HS-5 (cell line): ENCODE data around the gene GLRA3.

ENCODE experiments used
- DNase-seq: peaks from one replicate; pipeline ENCODE4 v3.0.0-alpha.2; 2012; ENCODE audit warnings: low read depth

GLRA3 gene

DNA sequence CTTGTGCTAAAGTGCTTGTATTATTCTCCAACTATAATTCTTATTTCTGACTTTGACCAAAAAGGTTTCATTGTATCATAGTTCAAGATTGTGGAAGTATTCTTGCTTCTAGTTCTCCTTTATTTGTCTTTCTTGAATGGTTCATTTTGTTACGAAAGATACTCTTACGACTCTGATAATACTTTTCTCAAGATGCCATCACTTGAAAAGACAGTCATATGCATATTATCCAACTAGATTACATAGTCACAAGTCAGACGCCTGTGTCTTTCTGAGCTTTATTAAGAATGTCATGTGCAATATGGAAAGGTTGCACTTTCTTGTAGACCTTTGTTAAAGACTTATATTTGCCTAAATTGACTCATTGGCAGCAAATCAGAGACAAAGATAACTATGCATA lies 235.3 kb downstream of the GLRA3 start:
- DNase-seq = no peak

DNA sequence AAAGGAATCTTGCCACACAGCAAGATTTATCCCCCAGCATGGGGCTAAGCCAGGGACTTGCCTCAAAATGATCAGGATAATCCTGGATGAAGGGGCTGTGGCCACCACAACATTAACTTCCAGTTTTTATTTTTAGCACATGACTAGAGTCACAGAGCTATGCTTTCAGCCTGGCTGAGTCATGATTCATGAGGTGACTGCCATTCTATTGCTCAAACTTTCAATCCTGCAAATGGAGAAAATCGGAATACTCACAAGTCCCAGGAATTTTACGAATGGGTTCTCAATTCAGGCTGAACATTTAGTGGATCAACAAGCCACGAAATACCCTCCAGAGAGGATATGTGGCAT lies 236.1 kb downstream of the GLRA3 start:
- peak; percentile 37 for DNase-seq

DNA sequence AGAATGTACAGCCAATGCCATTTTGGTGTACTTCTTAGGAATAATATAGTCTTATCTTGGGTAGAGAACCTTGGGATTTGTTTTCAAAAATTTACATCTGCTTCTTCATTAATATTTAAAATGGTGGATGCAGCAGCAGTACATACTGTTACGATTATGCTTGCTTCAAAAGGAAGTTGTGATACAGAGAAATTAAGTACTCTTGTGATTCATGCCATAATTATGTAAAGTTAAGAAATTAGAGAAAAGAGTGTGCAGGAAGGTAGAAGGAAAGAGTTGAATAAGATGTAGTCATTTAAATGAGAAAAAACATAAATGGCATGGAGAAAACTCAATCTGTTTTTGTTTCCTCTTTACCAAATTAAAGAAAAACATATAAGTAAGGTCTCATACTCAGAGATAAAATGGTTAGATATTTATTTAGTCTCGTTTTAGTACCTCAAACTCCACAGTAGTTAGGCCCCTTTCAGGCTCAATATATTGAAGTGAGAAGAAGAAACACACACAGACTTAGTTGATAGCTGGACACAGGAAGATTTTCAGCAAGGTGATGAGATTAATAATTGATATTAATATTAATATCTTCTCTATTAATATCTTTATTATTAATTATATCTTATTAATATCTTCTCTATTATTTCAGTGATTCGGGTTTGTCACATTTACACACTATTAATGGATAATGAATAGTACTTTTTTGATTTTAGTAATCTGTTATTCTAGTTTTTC lies 236.6 kb downstream of the GLRA3 start:
- no peak for DNase-seq

DNA sequence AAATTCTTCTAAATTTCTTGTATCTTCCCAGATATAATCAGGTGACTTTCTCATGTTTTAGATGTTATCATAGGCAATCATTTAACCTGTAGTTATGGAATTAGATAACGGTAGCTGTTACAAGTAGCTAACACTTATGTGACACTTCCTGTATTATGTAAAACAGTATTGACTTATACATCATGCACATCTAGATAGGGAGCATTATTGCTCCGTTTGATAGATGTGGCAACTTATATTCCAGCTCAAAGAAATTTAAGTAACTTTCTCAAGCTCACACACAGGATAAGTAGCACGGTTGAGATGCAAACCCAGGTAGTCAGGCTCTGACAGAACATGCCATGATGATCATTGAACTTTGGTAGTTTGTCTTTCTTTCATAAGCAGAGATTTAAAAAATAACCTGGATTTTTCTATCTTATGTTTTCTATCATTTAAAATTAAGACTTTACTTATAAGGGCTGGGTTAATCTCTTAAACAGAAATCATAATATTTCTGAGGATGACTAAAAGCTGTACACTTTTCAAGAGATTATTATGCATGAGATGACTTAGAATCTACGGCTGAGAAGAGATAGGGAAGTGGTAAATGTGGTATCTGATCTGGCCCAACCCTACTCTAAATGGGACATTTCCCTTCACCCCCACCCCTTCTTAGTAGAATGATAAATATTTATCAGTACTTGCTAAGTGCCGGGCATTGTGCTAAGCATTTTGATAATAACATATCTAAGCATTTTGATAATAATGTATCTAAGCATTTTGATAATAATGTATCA lies 237.6 kb downstream of the GLRA3 start:
- DNase-seq = no peak

DNA sequence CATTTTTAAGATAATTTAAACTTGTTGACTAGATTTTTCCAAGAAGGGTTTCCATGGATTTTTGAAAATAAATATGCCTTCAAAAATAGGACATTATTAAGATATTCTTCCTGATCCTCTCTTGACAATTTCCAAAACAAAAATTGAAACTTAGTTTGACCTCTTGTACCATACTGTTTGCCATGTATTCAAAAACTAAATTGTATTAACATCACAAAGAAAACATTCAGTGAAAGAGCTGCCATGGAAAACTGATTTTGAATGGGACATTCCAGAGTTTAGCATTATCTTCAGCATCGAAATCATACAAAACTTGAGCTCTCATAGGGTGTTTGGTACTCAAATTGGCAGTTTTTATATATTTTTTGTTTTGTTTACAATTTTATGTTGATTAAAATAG lies 238.7 kb downstream of the GLRA3 start:
- no peak for DNase-seq
